8988T (cell line): ENCODE measurements around the gene EFHC2.

Source experiments
- DNase-seq: peaks from one replicate; pipeline ENCODE4 v3.0.0; 2011

Gene EFHC2

GRCh38 chrX:44143061-44143602, 200.3 kb downstream of the EFHC2 start:
- DNase-seq, result no peak

- no peak for DNase-seq
Measured at GRCh38 chrX:44130189-44130588, 213.3 kb downstream of the EFHC2 start.

DNA sequence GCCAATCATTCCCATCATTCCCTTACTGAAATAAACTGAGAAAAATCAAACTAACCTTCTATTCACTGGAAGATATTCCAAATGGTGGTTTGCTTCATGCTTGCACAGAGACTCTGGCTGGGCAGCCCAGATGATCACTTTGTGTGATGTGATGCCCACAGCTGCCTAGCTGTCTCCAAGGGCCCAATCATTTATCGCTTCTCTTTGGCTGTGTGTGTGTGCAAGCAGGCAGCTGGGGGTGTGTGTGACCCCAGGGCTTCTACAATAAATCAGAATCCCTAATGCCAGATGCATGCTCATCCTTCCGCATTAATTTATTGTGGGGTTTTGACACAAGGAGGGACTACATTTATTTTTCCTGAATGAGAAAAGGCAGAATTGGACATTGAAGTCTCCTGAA, 230.1 kb downstream of the EFHC2 start:
- no peak for DNase-seq

- no peak for DNase-seq
Measured at GRCh38 chrX:44106864-44107263, 236.6 kb downstream of the EFHC2 start.

GRCh38 chrX:44105228-44105913, 238.1 kb downstream of the EFHC2 start:
- no peak for DNase-seq

- no peak for DNase-seq
Measured at GRCh38 chrX:44104699-44105098, 238.8 kb downstream of the EFHC2 start.

DNA sequence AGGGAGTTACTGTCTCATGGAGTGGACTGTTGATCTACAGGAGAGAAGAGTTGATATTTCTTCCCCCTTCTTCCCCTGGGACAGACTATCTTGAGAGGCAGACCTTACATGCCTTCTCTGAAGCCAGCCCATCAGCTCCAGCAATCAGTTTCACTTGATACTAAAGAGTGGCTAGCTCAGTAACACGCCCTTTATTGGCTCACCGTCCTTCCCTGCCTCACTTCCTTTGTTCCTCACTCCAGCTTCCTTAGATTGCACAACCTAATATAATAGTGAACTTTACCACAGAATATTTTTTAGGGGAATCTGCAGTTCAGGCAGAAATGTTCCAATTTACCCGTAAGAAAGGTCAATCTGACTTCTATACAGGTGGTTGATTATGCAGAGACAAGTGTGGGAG, 242.2 kb downstream of the EFHC2 start:
- no peak for DNase-seq

GRCh38 chrX:44099366-44099765, 244.1 kb downstream of the EFHC2 start:
- DNase-seq, result no peak
